Mesenchymal stem cell (in vitro differentiated cells and primary cell): ENCODE results near the gene TEX51.

Experiments
- DNase-seq: peaks from one replicate; pipeline ENCODE4 v3.0.0-alpha.2; 2013
- H2AFZ ChIP-seq: one replicate; pipeline ENCODE4 v1.6.1; 2013; ENCODE audit warnings: low read depth, mild to moderate bottlenecking, control low read depth, inconsistent platforms, low read length, moderate library complexity
- H2AK5ac ChIP-seq: 2 replicates; pipeline ENCODE4 v1.6.1; 2013; ENCODE audit warnings: low read length, moderate library complexity, mild to moderate bottlenecking, inconsistent platforms; ENCODE audit not compliant: severe bottlenecking
- H2BK120ac ChIP-seq: one replicate; pipeline ENCODE4 v1.6.1; 2013; ENCODE audit warnings: low read depth, mild to moderate bottlenecking, inconsistent platforms, low read length, moderate library complexity
- H2BK12ac ChIP-seq, 2 experiments: one replicate each; pipeline ENCODE4 v1.6.1; 2013; ENCODE audit warnings: inconsistent platforms in 2 of 2, low read length in 2 of 2, mild to moderate bottlenecking in 2 of 2, moderate library complexity in 2 of 2, control low read depth in 1 of 2
- H2BK15ac ChIP-seq: one replicate; pipeline ENCODE4 v1.6.1; 2013; ENCODE audit warnings: mild to moderate bottlenecking, low read depth, inconsistent platforms; ENCODE audit not compliant: poor library complexity, severe bottlenecking
- H2BK5ac ChIP-seq: 2 replicates; pipeline ENCODE4 v1.6.1; 2013; ENCODE audit warnings: low read depth, mild to moderate bottlenecking, low read length, control low read depth, inconsistent platforms; ENCODE audit not compliant: poor library complexity, severe bottlenecking
- H3K14ac ChIP-seq, 2 experiments: one replicate each; pipeline ENCODE4 v1.6.1; 2013; ENCODE audit warnings: inconsistent platforms in 2 of 2, low read length in 2 of 2, control low read depth in 1 of 2, mild to moderate bottlenecking in 1 of 2, moderate library complexity in 1 of 2
- H3K18ac ChIP-seq, 2 experiments: one replicate each; pipeline ENCODE4 v1.6.1; 2013; ENCODE audit warnings: inconsistent platforms in 2 of 2, low read length in 2 of 2, control low read depth in 1 of 2, low read depth in 1 of 2, mild to moderate bottlenecking in 1 of 2
- H3K23ac ChIP-seq, 2 experiments: one replicate each; pipeline ENCODE4 v1.6.1; 2013; ENCODE audit warnings: inconsistent platforms in 2 of 2, low read length in 2 of 2, mild to moderate bottlenecking in 2 of 2, moderate library complexity in 2 of 2, control low read depth in 1 of 2
- H3K27ac ChIP-seq: 2 replicates; pipeline ENCODE4 v1.5.1; 2013; ENCODE audit warnings: mild to moderate bottlenecking, moderate library complexity, low read length, control low read depth, inconsistent platforms; ENCODE audit not compliant: poor library complexity, severe bottlenecking
- H3K27me3 ChIP-seq, 2 experiments: 2 replicates each; pipeline versions ENCODE4 v1.6.1 to v1.7.0; 2013; ENCODE audit warnings: low read length in 2 of 2, mild to moderate bottlenecking in 2 of 2, moderate library complexity in 2 of 2, control low read depth in 1 of 2, inconsistent platforms in 1 of 2; ENCODE audit not compliant: control insufficient read depth in 1 of 2, insufficient read depth in 1 of 2
- H3K36me3 ChIP-seq, 2 experiments: 2 replicates each; pipeline versions ENCODE4 v1.6.1 to v1.7.0; 2013; ENCODE audit warnings: low read length in 2 of 2, control low read depth in 1 of 2, inconsistent platforms in 1 of 2, low read depth in 1 of 2, mild to moderate bottlenecking in 1 of 2; ENCODE audit not compliant: insufficient read depth in 2 of 2, control insufficient read depth in 1 of 2
- H3K4ac ChIP-seq, 2 experiments: one replicate each; pipeline ENCODE4 v1.6.1; 2013; ENCODE audit warnings: inconsistent platforms in 2 of 2, low read length in 2 of 2, mild to moderate bottlenecking in 2 of 2, moderate library complexity in 2 of 2, control low read depth in 1 of 2, low read depth in 1 of 2
- H3K4me1 ChIP-seq: 2 replicates; pipeline ENCODE4 v1.6.1; 2013; ENCODE audit warnings: low read depth, low read length, control low read depth; ENCODE audit not compliant: control insufficient read depth, insufficient read depth
- H3K4me2 ChIP-seq: 2 replicates; pipeline ENCODE4 v1.6.1; 2013; ENCODE audit warnings: low read length, mild to moderate bottlenecking, inconsistent platforms; ENCODE audit not compliant: poor library complexity, severe bottlenecking
- H3K4me3 ChIP-seq, 2 experiments: 2 replicates each; pipeline versions ENCODE4 v1.5.1 to v1.7.0; 2013; ENCODE audit warnings: low read length in 2 of 2, mild to moderate bottlenecking in 2 of 2, control low read depth in 1 of 2, low read depth in 1 of 2; ENCODE audit not compliant: insufficient read depth in 1 of 2
- H3K79me1 ChIP-seq: replicated peaks from 2 replicates; pipeline ENCODE4 v1.6.1; 2013; ENCODE audit warnings: mild to moderate bottlenecking, control low read depth, low read length, inconsistent platforms; ENCODE audit not compliant: poor library complexity, severe bottlenecking
- H3K9ac ChIP-seq: 2 replicates; pipeline ENCODE4 v1.7.0; 2013; ENCODE audit warnings: mild to moderate bottlenecking, low read length, moderate library complexity
- H3K9me3 ChIP-seq: 2 replicates; pipeline ENCODE4 v1.7.0; 2013; ENCODE audit warnings: mild to moderate bottlenecking, low read length; ENCODE audit not compliant: control insufficient read depth
- H4K8ac ChIP-seq: one replicate; pipeline ENCODE4 v1.6.1; 2013; ENCODE audit warnings: inconsistent platforms, mild to moderate bottlenecking, low read length, moderate library complexity
- H4K91ac ChIP-seq: one replicate; pipeline ENCODE4 v1.6.1; 2013; ENCODE audit warnings: mild to moderate bottlenecking, low read length, inconsistent platforms
- WGBS: methylation state at CpG from one replicate; pipeline ENCODE4 v1.1.7; 2013; ENCODE audit warnings: mixed read lengths; 5-methylcytosine and 5-hydroxymethylcytosine counted together

TEX51 gene

GRCh38 chr2:126858991-126859390 lies 39.7 kb upstream of the TEX51 start:
- H2BK15ac ChIP-seq = no peak overlapping the region
- H2BK120ac ChIP-seq = no peak overlapping the region
- no peak overlapping the region for H3K4ac ChIP-seq
- H2AK5ac ChIP-seq = no peak overlapping the region
- no peak overlapping the region for H2BK5ac ChIP-seq
- no peaks in the 10 kb centered on the region for H3K4me1 ChIP-seq
- H3K4me3 ChIP-seq = no peak overlapping the region
- H3K27ac ChIP-seq = no peak overlapping the region
- DNase-seq = no peak
- no peak overlapping the region for H4K91ac ChIP-seq
- no peak overlapping the region for H3K23ac ChIP-seq
- H3K9me3 ChIP-seq = no peaks in the 10 kb centered on the region
- H3K14ac ChIP-seq = no peak overlapping the region
- no peak overlapping the region for H2AFZ ChIP-seq
- no peak overlapping the region for H2BK12ac ChIP-seq
- H3K18ac ChIP-seq = no peak overlapping the region
- no peak overlapping the region for H3K9ac ChIP-seq
- peaks cover 18 to 30% of the 10 kb centered on the region in 2 experiments for H3K27me3 ChIP-seq
- H4K8ac ChIP-seq = no peak overlapping the region
- no peaks in the 10 kb centered on the region for H3K36me3 ChIP-seq
- no peak overlapping the region for H3K4me2 ChIP-seq
- no peaks in the 10 kb centered on the region for H3K79me1 ChIP-seq
- WGBS = 45% methylated on average over 5 of the region's 5 CpGs

DNA sequence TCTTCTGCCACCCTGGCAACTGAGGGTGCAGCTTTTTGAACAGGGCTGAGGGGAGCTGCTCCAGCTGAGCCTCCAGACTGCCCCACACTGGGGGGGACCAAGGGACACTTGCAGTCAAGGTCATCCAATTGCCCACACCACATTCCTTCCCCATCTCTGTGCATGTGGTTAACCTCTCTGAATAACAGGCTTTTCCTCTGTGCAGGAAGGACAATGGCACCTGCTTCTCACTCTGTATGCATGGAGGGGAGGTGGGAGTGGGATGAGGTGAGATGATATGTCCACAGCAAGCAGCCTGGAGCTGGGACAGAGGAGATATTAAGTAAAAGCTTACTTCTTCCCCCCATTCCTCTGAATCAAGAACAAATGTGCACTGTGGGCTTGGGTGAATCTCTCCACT lies 39.1 kb upstream of the TEX51 start:
- H3K23ac ChIP-seq = no peak overlapping the region
- no peak overlapping the region for H4K8ac ChIP-seq
- no peak overlapping the region for H2AFZ ChIP-seq
- no peak overlapping the region for H2BK5ac ChIP-seq
- H3K79me1 ChIP-seq = no peaks in the 10 kb centered on the region
- no peak overlapping the region for H2BK120ac ChIP-seq
- H2BK15ac ChIP-seq = no peak overlapping the region
- H2AK5ac ChIP-seq = no peak overlapping the region
- no peak overlapping the region for H3K9ac ChIP-seq
- no peak overlapping the region for H3K4me3 ChIP-seq
- H3K27me3 ChIP-seq = peaks cover 18 to 28% of the 10 kb centered on the region in 2 experiments
- H3K18ac ChIP-seq = no peak overlapping the region
- no peak overlapping the region for H3K4me2 ChIP-seq
- no peaks in the 10 kb centered on the region for H3K9me3 ChIP-seq
- DNase-seq = no peak
- H3K27ac ChIP-seq = no peak overlapping the region
- no peak overlapping the region for H3K14ac ChIP-seq
- no peak overlapping the region for H4K91ac ChIP-seq
- no peaks in the 10 kb centered on the region for H3K36me3 ChIP-seq
- no peak overlapping the region for H3K4ac ChIP-seq
- no peak overlapping the region for H2BK12ac ChIP-seq
- no peaks in the 10 kb centered on the region for H3K4me1 ChIP-seq

GRCh38 chr2:126860385-126860784 lies 38.3 kb upstream of the TEX51 start:
- peaks cover 18 to 26% of the 10 kb centered on the region in 2 experiments for H3K27me3 ChIP-seq

DNA sequence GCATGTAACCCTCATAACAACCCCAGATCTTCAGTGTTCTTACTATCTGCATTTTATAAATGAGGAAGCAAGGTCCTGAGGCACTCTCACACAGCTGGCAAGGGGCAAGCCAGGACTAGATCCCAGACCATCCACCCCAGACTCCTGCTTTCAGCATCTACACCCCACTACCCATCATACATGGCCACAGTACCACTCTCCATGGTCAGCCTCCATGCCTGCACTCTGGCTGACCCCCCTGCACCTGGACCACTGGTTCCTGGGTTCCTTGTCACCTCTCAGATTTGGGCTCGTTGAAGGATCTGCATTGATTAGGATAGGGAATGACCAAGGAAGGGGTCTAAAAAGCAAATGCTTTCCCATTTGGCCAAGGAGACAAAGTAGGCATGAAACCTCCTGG lies 36.0 kb upstream of the TEX51 start:
- Histone ChIP-seq H3K4me3 (no peak overlapping the region), H2BK5ac (no peak overlapping the region), H2AFZ (no peak overlapping the region), H3K14ac (no peak overlapping the region), H2AK5ac (no peak overlapping the region), H2BK120ac (no peak overlapping the region), H3K23ac (no peak overlapping the region), H3K36me3 (no peaks in the 10 kb centered on the region), H3K4me1 (no peaks in the 10 kb centered on the region), H3K79me1 (no peaks in the 10 kb centered on the region), H3K4me2 (no peak overlapping the region), H3K18ac (no peak overlapping the region), H3K9me3 (no peaks in the 10 kb centered on the region), H2BK12ac (no peak overlapping the region), H4K8ac (no peak overlapping the region), H3K27ac (no peak overlapping the region), H3K9ac (no peak overlapping the region), H3K4ac (no peak overlapping the region), H2BK15ac (no peak overlapping the region), H3K27me3 (peaks cover 18 to 20% of the 10 kb centered on the region in 2 experiments), H4K91ac (no peak overlapping the region)
- 46% methylated on average over 1 of the region's 1 CpG for WGBS
- no peak for DNase-seq

More at GRCh38 chr2:126860385-126860784, 38.3 kb upstream of the TEX51 start:
- no peak overlapping the region for H3K18ac ChIP-seq
- no peak overlapping the region for H2BK12ac ChIP-seq
- no peak overlapping the region for H2BK5ac ChIP-seq
- no peak overlapping the region for H3K23ac ChIP-seq
- H3K27ac ChIP-seq = no peak overlapping the region
- no peaks in the 10 kb centered on the region for H3K36me3 ChIP-seq
- H3K4ac ChIP-seq = no peak overlapping the region
- H2AK5ac ChIP-seq = no peak overlapping the region
- H3K4me3 ChIP-seq = no peak overlapping the region
- H2BK120ac ChIP-seq = no peak overlapping the region
- H4K91ac ChIP-seq = no peak overlapping the region
- H3K9me3 ChIP-seq = no peaks in the 10 kb centered on the region
- no peak overlapping the region for H3K14ac ChIP-seq
- H3K79me1 ChIP-seq = no peaks in the 10 kb centered on the region
- no peak overlapping the region for H4K8ac ChIP-seq
- H3K4me1 ChIP-seq = no peaks in the 10 kb centered on the region
- H3K9ac ChIP-seq = no peak overlapping the region
- 87% methylated on average over 1 of the region's 2 CpGs for WGBS
- H2BK15ac ChIP-seq = no peak overlapping the region
- DNase-seq = no peak
- H3K4me2 ChIP-seq = no peak overlapping the region
- H2AFZ ChIP-seq = no peak overlapping the region
